ENCODE data around the gene PRKAG2.

PRKAG2 gene

GRCh38 chr7:151726652-151727578 lies 150.0 kb downstream of the PRKAG2 start:
- DNase-seq (ENCODE audit: low spot score), result no peak

- no peak for DNase-seq (ENCODE audit: low spot score)
Measured at GRCh38 chr7:151725844-151726651, 150.9 kb downstream of the PRKAG2 start.

GRCh38 chr7:151724920-151725584 lies 151.9 kb downstream of the PRKAG2 start:
- no peak for DNase-seq (ENCODE audit: low spot score)

- no peak for DNase-seq (ENCODE audit: low spot score)
Measured at GRCh38 chr7:151724250-151724915, 152.5 kb downstream of the PRKAG2 start.

- no peak for DNase-seq (ENCODE audit: low spot score)
Measured at GRCh38 chr7:151723321-151723720, 153.6 kb downstream of the PRKAG2 start.

- DNase-seq (ENCODE audit: low spot score), result no peak
Measured at GRCh38 chr7:151722533-151722932, 154.4 kb downstream of the PRKAG2 start.

- DNase-seq (ENCODE audit: low spot score), result no peak
Measured at GRCh38 chr7:151721694-151722093, 155.2 kb downstream of the PRKAG2 start.

GRCh38 chr7:151721236-151721635 lies 155.7 kb downstream of the PRKAG2 start:
- no peak for DNase-seq (ENCODE audit: low spot score)

- no peak for DNase-seq (ENCODE audit: low spot score)
Measured at GRCh38 chr7:151720280-151720679, 156.6 kb downstream of the PRKAG2 start.

- no peak for DNase-seq (ENCODE audit: low spot score)
Measured at GRCh38 chr7:151719897-151720242, 157.0 kb downstream of the PRKAG2 start.

GRCh38 chr7:151719031-151719896 lies 157.7 kb downstream of the PRKAG2 start:
- no peak for DNase-seq (ENCODE audit: low spot score)

GRCh38 chr7:151717918-151718317 lies 159.0 kb downstream of the PRKAG2 start:
- DNase-seq (ENCODE audit: low spot score), result no peak

- DNase-seq (ENCODE audit: low spot score), result no peak
Measured at GRCh38 chr7:151717415-151717814, 159.5 kb downstream of the PRKAG2 start.

- no peak for DNase-seq (ENCODE audit: low spot score)
Measured at GRCh38 chr7:151716323-151716722, 160.6 kb downstream of the PRKAG2 start.

- no peak for DNase-seq (ENCODE audit: low spot score)
Measured at GRCh38 chr7:151715666-151716315, 161.1 kb downstream of the PRKAG2 start.

- no peak for DNase-seq (ENCODE audit: low spot score)
Measured at GRCh38 chr7:151714201-151714600, 162.7 kb downstream of the PRKAG2 start.

- no peak for DNase-seq (ENCODE audit: low spot score)
Measured at GRCh38 chr7:151712810-151713125, 164.1 kb downstream of the PRKAG2 start.

GRCh38 chr7:151711906-151712809 lies 164.8 kb downstream of the PRKAG2 start:
- no peak for DNase-seq (ENCODE audit: low spot score)

GRCh38 chr7:151711435-151711872 lies 165.5 kb downstream of the PRKAG2 start:
- no peak for DNase-seq (ENCODE audit: low spot score)

Measured in RKO (cell line).